Activated naive CD4-positive, alpha-beta T cell treated with anti-CD3 and anti-CD28 coated beads, Interleukin-2, amount 10 ng/mL, durations not matched to agents 7 days and 5 days (primary cell): ENCODE results near the gene DNAH9.

Experiments
- CTCF ChIA-PET: fragments of 350-600 bp; sonication (Branson Sonifier 250); formaldehyde crosslinking; loops from one replicate; lab custom pipeline; 2021; ENCODE audit warnings: antibody characterized with exemption; lab: Charles Lee
- DNase-seq: peaks from one replicate; pipeline ENCODE4 v3.0.0-alpha.2; 2020
- H3K27ac Mint-ChIP-seq: one replicate; pipeline ENCODE4 v1.8.0; 2021; ENCODE audit warnings: mild to moderate bottlenecking, moderate library complexity, mixed read lengths
- H3K27me3 Mint-ChIP-seq: one replicate; pipeline ENCODE4 v1.8.0; 2021; ENCODE audit warnings: mild to moderate bottlenecking, mixed read lengths
- H3K36me3 Mint-ChIP-seq: one replicate; pipeline ENCODE4 v1.8.0; 2021; ENCODE audit warnings: mixed read lengths
- H3K4me1 Mint-ChIP-seq: one replicate; pipeline ENCODE4 v1.8.0; 2021; ENCODE audit warnings: mixed read lengths
- H3K4me3 Mint-ChIP-seq: one replicate; pipeline ENCODE4 v1.8.0; 2021; ENCODE audit warnings: mild to moderate bottlenecking, moderate library complexity, mixed read lengths
- H3K9me3 Mint-ChIP-seq: one replicate; pipeline ENCODE4 v1.8.0; 2021; ENCODE audit warnings: mixed read lengths

DNAH9 gene

DNA sequence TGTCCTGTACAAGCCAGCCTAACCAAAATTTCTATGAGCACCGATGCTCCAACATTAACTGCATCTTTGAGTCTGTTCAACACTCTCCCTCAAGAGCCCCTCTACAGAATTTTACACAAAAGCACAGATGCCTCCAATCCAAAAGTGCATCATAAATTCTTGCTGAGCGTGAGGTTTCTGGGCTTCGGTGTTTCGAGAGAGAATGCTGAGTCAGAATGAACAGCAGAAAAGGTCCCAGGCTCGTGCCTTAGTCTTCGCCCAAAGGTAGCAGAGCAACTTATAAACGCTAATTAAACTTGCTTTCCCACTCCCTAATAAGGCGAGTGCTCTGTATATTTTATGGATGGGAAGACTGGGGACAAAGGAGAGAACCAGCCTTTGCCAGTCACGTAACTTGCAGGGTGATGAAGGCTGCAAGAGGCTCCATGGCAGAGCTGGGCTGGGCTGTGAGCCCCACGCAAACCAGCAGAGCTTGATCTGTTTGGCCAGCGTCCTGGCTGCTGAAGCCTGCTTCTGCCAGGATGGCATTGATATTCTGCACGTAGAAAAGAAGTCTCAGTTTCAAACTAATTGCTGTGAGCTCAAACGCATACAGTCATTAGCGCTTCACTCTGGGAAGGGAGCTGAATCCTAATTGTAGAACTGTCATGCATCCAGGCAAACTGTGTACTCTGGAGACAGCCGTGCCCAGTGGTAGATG lies 138.5 kb downstream of the DNAH9 start:
- DNase-seq: no peak
- H3K27ac Mint-ChIP-seq: no peak overlapping the region
- no peak overlapping the region for H3K4me3 Mint-ChIP-seq
- peaks cover 25% of the 10 kb centered on the region for H3K9me3 Mint-ChIP-seq
- CTCF ChIA-PET: no interaction called here
- no peaks in the 10 kb centered on the region for H3K36me3 Mint-ChIP-seq
- H3K4me1 Mint-ChIP-seq: no peaks in the 10 kb centered on the region
- H3K27me3 Mint-ChIP-seq: no peaks in the 10 kb centered on the region

DNA sequence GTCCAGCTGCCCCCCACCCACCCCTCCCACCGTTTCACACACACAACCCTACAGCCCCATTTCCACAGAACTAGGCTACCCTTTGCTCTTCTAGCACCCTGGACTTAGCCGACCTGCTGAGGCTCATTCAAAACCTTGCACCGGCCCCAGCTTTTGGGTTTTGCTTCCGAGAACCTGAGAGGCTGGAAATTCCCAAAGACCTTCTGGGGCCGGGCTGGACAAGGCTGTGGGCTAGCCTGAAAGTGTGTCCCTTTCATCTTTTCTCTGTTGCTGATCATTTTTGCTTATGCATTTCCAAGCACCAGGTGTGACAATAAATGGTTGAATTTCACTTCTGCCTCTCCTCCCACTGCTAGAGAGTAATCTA lies 139.0 kb downstream of the DNAH9 start:
- Mint-ChIP-seq H3K27me3 (no peaks in the 10 kb centered on the region), H3K9me3 (peaks cover 22% of the 10 kb centered on the region), H3K27ac (no peak overlapping the region), H3K4me3 (no peak overlapping the region), H3K36me3 (no peaks in the 10 kb centered on the region), H3K4me1 (no peaks in the 10 kb centered on the region)
- no peak for DNase-seq
- CTCF ChIA-PET: no interaction called here

DNA sequence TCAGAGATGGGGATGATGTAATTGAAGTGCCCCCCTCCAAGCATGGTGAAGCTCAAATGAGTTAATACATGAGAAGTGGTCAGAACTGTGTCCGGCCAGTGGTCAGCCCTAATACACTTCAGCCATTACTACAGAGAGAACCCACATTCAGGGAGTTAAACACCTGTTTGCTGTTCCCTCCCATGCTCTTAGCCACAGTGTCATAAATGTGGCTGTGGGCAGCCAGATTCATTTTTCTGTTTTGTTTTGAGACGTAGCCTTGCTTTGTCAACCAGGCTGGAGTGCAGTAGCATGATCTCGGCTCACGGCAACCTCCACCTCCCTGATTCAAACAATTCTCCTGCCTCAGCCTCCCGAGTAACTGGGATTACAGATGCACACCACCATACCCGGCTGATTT lies 139.9 kb downstream of the DNAH9 start:
- Mint-ChIP-seq H3K4me1 (no peaks in the 10 kb centered on the region), H3K27me3 (no peaks in the 10 kb centered on the region), H3K27ac (no peak overlapping the region), H3K36me3 (no peaks in the 10 kb centered on the region), H3K9me3 (peaks cover 15% of the 10 kb centered on the region), H3K4me3 (no peak overlapping the region)
- CTCF ChIA-PET: no interaction called here
- DNase-seq: no peak

DNA sequence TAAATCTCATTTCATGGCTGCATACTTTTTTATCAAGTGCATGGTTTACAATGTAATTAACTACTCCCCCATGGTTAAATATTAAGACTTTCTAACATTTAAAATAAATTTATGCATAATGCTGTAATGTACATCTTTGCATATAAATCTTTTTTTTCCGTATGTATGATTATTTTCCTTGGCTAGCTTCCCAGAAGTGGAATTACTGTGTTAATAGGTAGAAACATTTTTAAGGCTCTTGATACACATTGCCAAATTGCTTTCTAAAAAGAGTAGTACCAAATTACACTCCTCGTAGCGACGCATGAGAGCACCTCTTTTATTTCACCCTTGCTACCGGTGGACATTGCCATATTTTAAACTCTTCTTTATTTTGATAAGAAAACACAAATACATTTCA lies 141.1 kb downstream of the DNAH9 start:
- Mint-ChIP-seq H3K4me3 (no peak overlapping the region), H3K4me1 (no peaks in the 10 kb centered on the region), H3K27ac (no peak overlapping the region), H3K36me3 (no peaks in the 10 kb centered on the region), H3K9me3 (peaks cover 12% of the 10 kb centered on the region), H3K27me3 (no peaks in the 10 kb centered on the region)
- CTCF ChIA-PET: no interaction called here
- DNase-seq: no peak

DNA sequence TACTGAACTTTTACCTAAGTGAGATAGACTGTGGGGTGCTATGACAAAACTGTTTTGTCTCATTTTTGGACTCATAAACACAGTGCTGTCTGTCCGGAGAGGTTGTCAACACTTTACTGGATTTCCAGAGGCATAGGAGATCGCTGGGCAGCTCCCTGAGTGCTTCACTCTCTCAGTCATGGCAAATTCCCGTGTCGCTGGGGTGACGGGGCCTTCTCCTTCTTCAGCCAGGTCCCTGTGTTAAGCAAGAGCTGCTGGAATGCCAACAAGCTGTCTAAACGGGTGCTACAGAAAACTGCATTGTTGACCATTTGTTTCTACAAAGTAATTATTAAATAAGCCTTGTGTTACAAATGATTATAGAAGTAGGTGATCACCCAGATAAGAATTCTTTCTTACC lies 141.6 kb downstream of the DNAH9 start:
- Mint-ChIP-seq H3K4me1 (no peaks in the 10 kb centered on the region), H3K36me3 (no peaks in the 10 kb centered on the region), H3K9me3 (peaks cover 15% of the 10 kb centered on the region), H3K27me3 (no peaks in the 10 kb centered on the region), H3K4me3 (no peak overlapping the region), H3K27ac (no peak overlapping the region)
- CTCF ChIA-PET: no interaction called here
- no peak for DNase-seq

DNA sequence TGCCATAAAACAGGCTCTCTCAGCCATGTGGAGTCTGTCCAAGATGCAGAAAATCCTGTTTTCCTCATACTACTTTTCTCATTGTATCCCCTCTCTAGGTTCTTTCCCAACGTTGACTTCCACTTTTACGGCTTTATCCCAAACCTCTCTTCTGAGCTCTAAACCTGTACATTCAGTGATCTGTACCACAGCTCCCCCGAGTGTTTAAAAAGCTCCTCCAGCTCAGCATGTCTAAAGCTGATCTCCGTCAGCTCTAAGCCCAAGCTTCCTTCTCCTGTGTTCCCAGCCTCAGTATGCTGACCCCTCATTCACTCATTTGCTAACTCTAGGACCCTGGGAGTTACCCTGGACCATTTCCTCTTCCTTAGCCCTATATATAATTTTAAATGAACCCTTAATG lies 144.6 kb downstream of the DNAH9 start:
- CTCF ChIA-PET: no interaction called here
- DNase-seq: no peak
- no peak overlapping the region for H3K27ac Mint-ChIP-seq

DNA sequence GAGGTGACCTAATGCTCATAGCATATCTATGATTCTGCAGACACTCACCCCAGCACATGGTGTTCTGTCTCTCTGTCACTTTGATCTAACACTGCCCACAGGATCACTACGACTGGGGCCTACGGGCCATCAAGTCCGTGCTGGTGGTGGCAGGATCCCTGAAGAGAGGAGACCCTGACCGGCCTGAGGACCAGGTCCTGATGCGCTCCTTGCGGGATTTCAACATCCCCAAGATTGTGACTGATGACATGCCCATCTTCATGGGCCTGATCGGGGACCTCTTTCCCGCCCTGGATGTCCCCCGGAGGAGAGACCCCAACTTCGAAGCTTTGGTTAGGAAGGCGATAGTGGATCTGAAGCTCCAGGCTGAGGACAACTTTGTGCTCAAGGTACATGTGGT lies 146.4 kb downstream of the DNAH9 start:
- Mint-ChIP-seq H3K36me3 (no peaks in the 10 kb centered on the region), H3K4me3 (no peak overlapping the region), H3K27ac (no peak overlapping the region), H3K4me1 (no peaks in the 10 kb centered on the region), H3K27me3 (no peaks in the 10 kb centered on the region), H3K9me3 (peaks cover 6% of the 10 kb centered on the region)
- no peak for DNase-seq
- CTCF ChIA-PET: no interaction called here

More for the DNA sequence above, 144.6 kb downstream of the DNAH9 start:
- no peaks in the 10 kb centered on the region for H3K36me3 Mint-ChIP-seq
- H3K4me1 Mint-ChIP-seq: no peaks in the 10 kb centered on the region
- no peak overlapping the region for H3K4me3 Mint-ChIP-seq
- peaks cover 8% of the 10 kb centered on the region for H3K9me3 Mint-ChIP-seq
- no peaks in the 10 kb centered on the region for H3K27me3 Mint-ChIP-seq

DNA sequence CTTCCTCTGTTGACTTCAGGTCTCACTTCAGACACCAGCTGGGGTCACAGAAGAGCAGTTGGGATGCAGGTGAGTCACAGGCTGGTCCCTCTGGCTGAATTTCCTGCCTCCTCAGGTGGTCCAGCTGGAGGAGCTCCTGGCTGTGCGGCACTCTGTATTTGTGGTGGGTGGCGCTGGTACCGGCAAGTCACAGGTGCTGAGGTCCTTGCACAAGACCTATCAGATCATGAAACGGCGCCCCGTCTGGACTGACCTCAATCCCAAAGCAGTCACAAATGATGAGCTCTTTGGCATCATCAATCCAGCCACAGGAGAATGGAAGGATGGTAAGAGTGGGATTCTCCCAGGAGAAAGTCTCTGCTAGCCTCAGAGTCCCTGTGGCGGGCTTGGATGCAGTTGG lies 149.2 kb downstream of the DNAH9 start:
- Mint-ChIP-seq H3K27ac (no peak overlapping the region), H3K36me3 (no peaks in the 10 kb centered on the region), H3K4me3 (no peak overlapping the region), H3K27me3 (no peaks in the 10 kb centered on the region), H3K4me1 (no peaks in the 10 kb centered on the region), H3K9me3 (peaks cover 6% of the 10 kb centered on the region)
- CTCF ChIA-PET: no interaction called here
- DNase-seq: no peak

DNA sequence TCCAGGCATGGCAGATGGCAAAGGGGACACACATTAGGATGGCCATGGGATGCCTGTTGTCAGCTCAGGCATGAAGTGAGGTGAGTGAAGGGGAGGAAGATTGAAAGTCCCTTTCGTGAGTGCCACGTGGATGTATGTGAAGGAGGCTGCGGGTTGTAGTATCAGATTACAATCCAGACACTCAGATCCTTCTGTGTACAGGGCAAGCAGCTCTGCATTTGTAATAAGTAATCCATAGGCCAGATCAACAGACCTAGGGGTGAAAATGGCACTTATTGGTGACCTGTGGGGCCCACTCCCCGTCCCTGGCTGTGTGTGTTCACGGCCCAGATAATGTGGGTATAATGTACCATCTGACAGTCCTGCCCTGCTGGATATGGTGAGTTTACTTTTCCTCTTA lies 159.5 kb downstream of the DNAH9 start:
- Mint-ChIP-seq H3K27ac (no peak overlapping the region), H3K4me3 (no peak overlapping the region), H3K9me3 (peaks cover 10% of the 10 kb centered on the region), H3K36me3 (no peaks in the 10 kb centered on the region), H3K4me1 (no peaks in the 10 kb centered on the region), H3K27me3 (no peaks in the 10 kb centered on the region)
- CTCF ChIA-PET: no interaction called here
- no peak for DNase-seq

DNA sequence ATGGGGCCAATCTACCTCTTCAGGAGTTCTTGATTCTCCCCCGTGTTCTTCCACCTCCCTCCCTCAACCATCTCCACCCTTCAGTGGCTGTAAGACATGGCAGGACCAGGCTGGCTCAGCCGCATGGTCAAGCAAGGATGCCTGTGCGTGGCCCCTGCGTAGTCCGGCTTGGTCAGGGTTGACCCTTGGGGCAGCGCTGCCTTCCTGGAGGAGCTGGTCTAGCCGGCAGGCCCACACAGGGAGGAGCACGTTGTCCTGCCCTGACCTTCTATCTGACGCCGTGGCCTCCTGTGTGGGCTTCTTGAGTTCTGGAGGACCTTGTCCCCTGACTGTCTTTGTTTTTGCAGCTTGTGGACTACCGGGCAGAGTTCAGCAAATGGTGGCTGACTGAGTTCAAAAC lies 169.8 kb downstream of the DNAH9 start:
- Mint-ChIP-seq H3K9me3 (peaks cover 3% of the 10 kb centered on the region), H3K27ac (no peak overlapping the region), H3K27me3 (no peaks in the 10 kb centered on the region), H3K36me3 (no peaks in the 10 kb centered on the region), H3K4me1 (no peaks in the 10 kb centered on the region), H3K4me3 (no peak overlapping the region)
- DNase-seq: no peak
- CTCF ChIA-PET: no interaction called here

DNA sequence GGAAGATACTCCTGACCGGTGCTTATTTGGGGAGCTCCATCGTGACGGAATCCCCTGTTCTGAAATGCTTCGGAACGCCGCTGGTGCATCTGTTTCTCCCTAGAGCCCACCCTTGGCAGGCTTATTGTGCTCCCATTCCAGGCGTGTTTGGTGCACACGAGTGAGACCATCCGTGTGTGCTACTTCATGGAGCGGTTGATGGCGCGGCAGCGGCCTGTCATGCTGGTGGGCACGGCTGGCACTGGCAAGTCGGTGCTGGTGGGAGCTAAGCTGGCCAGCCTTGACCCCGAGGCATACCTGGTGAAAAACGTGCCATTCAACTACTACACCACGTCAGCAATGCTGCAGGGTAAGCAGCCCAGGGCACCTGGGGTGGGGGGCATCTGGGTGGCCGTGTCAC lies 170.7 kb downstream of the DNAH9 start:
- no peaks in the 10 kb centered on the region for H3K4me1 Mint-ChIP-seq
- CTCF ChIA-PET: no interaction called here
- no peak overlapping the region for H3K27ac Mint-ChIP-seq
- no peaks in the 10 kb centered on the region for H3K27me3 Mint-ChIP-seq
- H3K36me3 Mint-ChIP-seq: no peaks in the 10 kb centered on the region
- DNase-seq: no peak
- H3K9me3 Mint-ChIP-seq: peaks cover 2% of the 10 kb centered on the region
- H3K4me3 Mint-ChIP-seq: no peak overlapping the region

DNA sequence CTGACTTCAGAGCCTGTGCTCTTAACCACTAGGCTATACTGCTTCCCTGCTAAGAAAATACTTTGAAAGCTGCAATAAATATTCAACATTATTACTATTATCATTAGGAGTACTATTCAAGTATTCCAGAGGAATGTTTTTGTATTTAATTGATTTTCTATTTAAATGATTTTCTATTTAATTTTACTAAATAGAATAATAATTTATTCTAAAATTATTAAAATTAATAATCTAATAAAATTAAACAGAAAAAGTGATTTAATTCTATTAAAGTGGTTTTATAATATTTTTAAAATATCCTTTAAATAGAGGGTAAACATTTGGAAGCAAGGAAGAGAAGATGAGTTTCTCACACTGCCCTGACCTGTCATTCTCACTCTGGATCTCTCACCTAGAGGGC lies 173.8 kb downstream of the DNAH9 start:
- CTCF ChIA-PET: no interaction called here

DNA sequence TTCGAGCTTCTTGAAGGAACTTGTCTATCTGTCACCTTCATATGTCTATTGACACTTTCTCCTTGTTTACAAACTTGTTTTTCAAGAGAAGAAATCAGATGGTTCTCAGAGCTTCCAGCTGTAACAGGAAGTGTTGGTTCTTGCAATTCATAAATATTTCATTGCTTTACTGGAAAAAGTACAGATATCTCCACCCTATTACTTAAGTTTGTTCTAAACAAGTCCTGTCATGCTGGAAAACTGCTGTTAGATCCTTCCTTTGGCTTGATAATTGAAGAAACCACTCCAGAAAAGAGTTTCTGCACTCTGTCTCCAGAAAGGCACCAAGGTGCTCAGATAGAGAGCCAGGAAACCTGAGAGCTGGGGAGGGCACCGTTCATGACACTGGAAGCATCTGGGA lies 181.6 kb downstream of the DNAH9 start:
- no peak for DNase-seq
- CTCF ChIA-PET: no interaction called here
- Mint-ChIP-seq H3K27me3 (no peaks in the 10 kb centered on the region), H3K4me1 (no peaks in the 10 kb centered on the region), H3K27ac (no peak overlapping the region), H3K4me3 (no peak overlapping the region), H3K9me3 (peaks cover 20% of the 10 kb centered on the region), H3K36me3 (no peaks in the 10 kb centered on the region)

More for the DNA sequence above, 173.8 kb downstream of the DNAH9 start:
- Mint-ChIP-seq H3K4me1 (no peaks in the 10 kb centered on the region), H3K36me3 (no peaks in the 10 kb centered on the region), H3K27me3 (no peaks in the 10 kb centered on the region), H3K27ac (no peak overlapping the region), H3K4me3 (no peak overlapping the region), H3K9me3 (peaks cover 2% of the 10 kb centered on the region)
- DNase-seq: no peak

DNA sequence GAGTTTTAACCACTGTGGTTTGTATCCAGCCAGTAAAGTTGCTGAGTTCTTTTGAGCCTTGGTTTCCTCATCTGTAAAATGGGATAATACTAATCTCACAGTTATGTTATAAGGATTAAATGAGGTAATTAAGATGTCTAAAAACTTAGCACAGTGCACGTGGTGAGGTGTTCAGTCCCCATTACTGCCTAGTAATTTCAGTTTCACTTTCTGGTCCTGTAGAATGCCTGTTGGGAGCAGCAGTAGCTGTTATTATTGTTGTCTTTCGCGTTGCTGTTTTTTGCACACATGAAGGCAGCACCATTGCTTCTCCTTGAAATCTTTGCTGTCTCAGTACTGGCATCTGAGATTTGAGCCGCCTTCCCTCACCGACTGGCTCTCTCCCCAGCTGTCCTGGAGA lies 182.4 kb downstream of the DNAH9 start:
- H3K4me3 Mint-ChIP-seq: no peak overlapping the region
- no peak overlapping the region for H3K27ac Mint-ChIP-seq
- H3K4me1 Mint-ChIP-seq: no peaks in the 10 kb centered on the region
- H3K27me3 Mint-ChIP-seq: no peaks in the 10 kb centered on the region
- no peaks in the 10 kb centered on the region for H3K36me3 Mint-ChIP-seq
- H3K9me3 Mint-ChIP-seq: peaks cover 20% of the 10 kb centered on the region
- CTCF ChIA-PET: no interaction called here
- no peak for DNase-seq

DNA sequence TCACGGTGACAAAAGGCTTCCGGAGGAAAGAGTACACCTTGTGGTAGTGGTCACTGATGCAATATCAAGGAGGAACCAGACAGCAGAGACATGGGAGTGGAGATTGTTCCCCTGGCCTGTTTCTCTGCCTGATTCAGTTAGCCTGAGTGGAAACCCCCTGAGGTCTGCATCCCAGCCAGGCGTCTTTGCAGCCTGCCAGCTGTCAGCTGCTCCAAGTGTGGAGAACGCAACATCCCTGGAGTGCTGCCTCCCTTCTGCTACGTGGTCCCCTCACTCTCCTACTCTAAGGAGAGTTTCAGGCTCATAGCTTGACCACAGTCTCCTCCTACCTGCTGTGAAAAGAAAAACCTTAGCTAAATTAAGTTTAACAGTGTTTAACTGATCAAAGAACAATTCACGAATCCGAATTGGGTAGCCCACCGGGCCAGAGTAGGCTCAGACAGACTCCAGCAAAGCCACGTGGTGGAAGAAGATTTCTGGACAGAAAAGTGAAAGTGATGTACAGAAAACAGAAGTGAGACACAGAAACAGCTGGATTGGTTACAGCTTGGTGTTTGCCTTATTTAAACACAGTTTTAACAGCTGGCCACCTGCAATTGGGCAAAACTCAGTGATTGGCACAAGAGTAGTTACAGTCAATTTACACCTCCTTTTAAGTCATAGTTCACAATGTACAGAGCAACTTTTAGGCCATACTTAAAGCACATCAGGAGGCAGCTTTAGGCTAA lies 188.6 kb downstream of the DNAH9 start:
- H3K9me3 Mint-ChIP-seq: peaks cover 20% of the 10 kb centered on the region
- H3K27me3 Mint-ChIP-seq: no peaks in the 10 kb centered on the region
- CTCF ChIA-PET: no interaction called here
- H3K27ac Mint-ChIP-seq: no peak overlapping the region
- DNase-seq: no peak
- no peaks in the 10 kb centered on the region for H3K4me1 Mint-ChIP-seq
- no peaks in the 10 kb centered on the region for H3K36me3 Mint-ChIP-seq
- H3K4me3 Mint-ChIP-seq: no peak overlapping the region
